Transverse colon (tissue), 4 donors: ENCODE results near the gene AKT1. TPM values are rescaled to one million over a fixed set of nuclear protein-coding genes. Genes with fewer than 3 reads are reported as not detected.

Source experiments
- DNase-seq: peaks from one replicate; pipeline ENCODE4 v3.0.0-alpha.2; 2019
- H3K27ac ChIP-seq, 4 donors: fragments of 200-600 bp; sonication (generic); 2 replicates each; pipeline ENCODE4 v1.5.1; 2016 to 2018; ENCODE audit warnings: inconsistent platforms in 4 of 4
- H3K27me3 ChIP-seq: fragments of 200-600 bp; sonication (generic); 2 replicates; pipeline ENCODE4 v1.5.1; 2017; ENCODE audit warnings: inconsistent platforms
- H3K36me3 ChIP-seq, 4 donors: fragments of 200-600 bp; sonication (generic); 2 replicates each; pipeline ENCODE4 v1.5.1; 2017 to 2019; ENCODE audit warnings: inconsistent platforms in 4 of 4
- H3K4me1 ChIP-seq, 4 donors: fragments of 200-600 bp; sonication (generic); 2 replicates each; pipeline ENCODE4 v1.5.1; 2017 to 2020; ENCODE audit warnings: inconsistent platforms in 4 of 4
- H3K4me3 ChIP-seq, 4 donors: fragments of 200-600 bp; sonication (generic); 1 replicate in 1 of 4; 2 replicates in 3 of 4; pipeline versions ENCODE4 v1.5.1 to v1.6.1; 2017 to 2019; ENCODE audit warnings: inconsistent platforms in 4 of 4
- H3K9me3 ChIP-seq, 2 donors: fragments of 200-600 bp; sonication (generic); 2 replicates each; pipeline ENCODE4 v1.5.1; 2017 to 2019; ENCODE audit warnings: inconsistent platforms in 2 of 2
- CTCF ChIP-seq, 5 experiments: fragments of 200-600 bp in 3 of 5; fragments of 450-650 bp in 2 of 5; sonication (generic) in 3 of 5; IDR thresholded peaks; 1 replicate in 2 of 5; 2 replicates in 3 of 5; pipeline ENCODE4 v1.5.1; 2016 to 2017; ENCODE audit warnings: antibody characterized with exemption in 5 of 5, inconsistent platforms in 3 of 5, mild to moderate bottlenecking in 2 of 5, moderate library complexity in 1 of 5
- EP300 ChIP-seq: sonication (generic); formaldehyde crosslinking; IDR thresholded peaks from one replicate; pipeline ENCODE4 v1.6.1; 2017; ENCODE audit warnings: antibody characterized with exemption, low read depth
- POLR2A ChIP-seq: fragments of 450-650 bp; IDR thresholded peaks from one replicate; pipeline ENCODE4 v1.6.1; 2016; ENCODE audit warnings: antibody characterized with exemption, mild to moderate bottlenecking, moderate library complexity
- POLR2AphosphoS5 ChIP-seq, 3 donors: sonication (generic); formaldehyde crosslinking; IDR thresholded peaks; one replicate each; pipeline ENCODE4 v1.6.1; 2016; ENCODE audit warnings: antibody characterized with exemption in 3 of 3
- WGBS, 2 donors: methylation state at CpG; one replicate each; pipeline ENCODE4 v1.1.5; 2018; ENCODE audit warnings: low coverage in 1 of 2; 5-methylcytosine and 5-hydroxymethylcytosine counted together
- in situ Hi-C, 4 donors: fragments of 200-750 bp; cut with MboI; loops; one replicate each; pipeline versions ENCODE4 v1.15.0 to v1.15.1; 2017; ENCODE audit warnings: low sequenced_read_pairs in 3 of 4, low pct_ligation_motif_present in 1 of 4, low pct_unique_long_range_greater_than_20kb in 1 of 4
- intact Hi-C: fragments of 100-400 bp; cut with DNase I; formaldehyde crosslinking; loops from one replicate; pipeline ENCODE4 v1.15.1; 2023; ENCODE audit warnings: low total_unique reads
- total RNA-seq, 4 donors: library from RNA; depleted of rRNA; stranded (reverse); fragments of >200 nt; gene quantifications; one replicate each; pipeline ENCODE4 v1.1.0, GENCODE V29; 2016

AKT1 gene
- total RNA-seq, 4 donors from 2014 or later = 85.4 to 310 (median 136) TPM

GRCh38 chr14:104778694-104779331 is 16.7 kb downstream of the AKT1 start:
- no peaks in the 10 kb centered on the region for H3K36me3 ChIP-seq
- 86% methylated on average over 15 of the region's 15 CpGs; no CpG with 5 or more reads in 1 of the 2 donors for WGBS, 2 donors
- H3K4me3 ChIP-seq = no peak overlapping the region
- intact Hi-C loops = no loop called here
- DNase-seq = no peak
- H3K27me3 ChIP-seq = no peaks in the 10 kb centered on the region
- no peak overlapping the region for H3K27ac ChIP-seq
- in situ Hi-C loops = no loop called here
- TF ChIP-seq EP300 (no peak), POLR2A (no peak), POLR2AphosphoS5 (IDR thresholded peaks at IDR 0.05) (no peak), CTCF (IDR thresholded peaks at IDR 0.05) (no peak)
- no peaks in the 10 kb centered on the region for H3K4me1 ChIP-seq
- H3K9me3 ChIP-seq = no peaks in the 10 kb centered on the region

- Histone ChIP-seq H3K36me3 (peaks cover 0 to 2% (median 0%) of the 10 kb centered on the region in 4 donors), H3K27ac (no peak overlapping the region), H3K4me1 (no peaks in the 10 kb centered on the region), H3K4me3 (no peak overlapping the region), H3K27me3 (no peaks in the 10 kb centered on the region), H3K9me3 (no peaks in the 10 kb centered on the region)
- TF ChIP-seq CTCF (IDR thresholded peaks at IDR 0.05) (no peak), POLR2A (no peak), POLR2AphosphoS5 (IDR thresholded peaks at IDR 0.05) (no peak), EP300 (no peak)
- DNase-seq = no peak
- WGBS, 2 donors = 86 to 100% methylated on average over 2 to 15 of the region's 15 CpGs
- intact Hi-C loops = no loop called here
- in situ Hi-C loops = no loop called here
Measured at GRCh38 chr14:104777808-104778249, 17.7 kb downstream of the AKT1 start.

- in situ Hi-C loops = no loop called here
Measured at GRCh38 chr14:104776961-104777807, 18.4 kb downstream of the AKT1 start.

More at GRCh38 chr14:104776961-104777807, 18.4 kb downstream of the AKT1 start:
- peaks cover 0 to 9% (median 2%) of the 10 kb centered on the region in 4 donors for H3K36me3 ChIP-seq
- 89% methylated on average over 15 of the region's 16 CpGs; no CpG with 5 or more reads in 1 of the 2 donors for WGBS, 2 donors
- H3K9me3 ChIP-seq = no peaks in the 10 kb centered on the region
- no peak overlapping the region for H3K27ac ChIP-seq
- TF ChIP-seq POLR2A (no peak), POLR2AphosphoS5 (IDR thresholded peaks at IDR 0.05) (no peak), CTCF (IDR thresholded peaks at IDR 0.05) (no peak), EP300 (no peak)
- no peak for DNase-seq
- H3K4me1 ChIP-seq = no peaks in the 10 kb centered on the region
- no peaks in the 10 kb centered on the region for H3K27me3 ChIP-seq
- no peak overlapping the region for H3K4me3 ChIP-seq
- intact Hi-C loops = no loop called here
